HG03108 (cell line): ENCODE measurements around the gene DYNC1LI1.
"Not testable (repeated sequence)": the region's sequence is repeated elsewhere in the genome, so short reads cannot be mapped to it uniquely, and the experiment has no call there.

Experiments
- ATAC-seq: cut with Tn5 transposase; IDR thresholded peaks from one replicate; pipeline ENCODE4 v1.9.1; 2021; ENCODE audit warnings: moderate library complexity; ENCODE audit not compliant: unreplicated experiment

DYNC1LI1 gene

DNA sequence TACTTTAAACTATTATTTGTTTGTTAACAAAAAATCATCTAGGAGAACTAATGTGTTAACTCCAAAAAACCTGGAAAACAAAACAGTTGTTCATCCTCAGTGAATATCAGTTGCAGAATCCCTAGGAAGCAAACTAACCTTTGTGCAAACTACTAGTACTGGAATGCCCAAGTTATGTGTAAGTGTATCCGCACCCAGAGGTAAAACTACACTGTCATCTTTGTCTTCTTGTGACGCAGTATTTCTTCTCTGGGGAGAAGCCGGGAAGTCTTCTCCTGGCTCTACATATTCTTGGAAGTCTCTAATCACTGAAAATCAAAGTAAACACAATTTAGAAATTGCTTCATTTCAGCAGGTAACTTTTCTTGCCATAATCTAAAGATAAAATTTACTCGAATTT is 29.8 kb downstream of the DYNC1LI1 start:
- no peak for ATAC-seq

DNA sequence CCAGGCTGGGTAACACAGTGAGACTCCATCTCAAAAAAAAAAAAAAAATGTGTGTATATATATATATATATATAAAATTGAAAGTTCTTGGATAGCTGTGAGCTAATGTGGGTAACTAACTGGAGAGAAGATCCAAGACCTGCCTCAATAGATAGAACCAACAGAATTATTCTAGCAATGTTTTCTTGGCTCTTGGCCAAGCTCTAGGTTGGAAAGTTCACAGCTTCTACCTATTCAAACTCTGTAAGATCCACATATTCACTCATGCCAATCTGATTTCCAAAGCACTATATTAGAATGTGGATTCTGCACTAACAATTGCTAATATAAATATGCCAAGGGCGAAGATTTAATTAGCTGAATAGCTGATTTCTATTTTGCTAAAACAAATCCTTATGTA is 38.2 kb downstream of the DYNC1LI1 start:
- no peak for ATAC-seq

DNA sequence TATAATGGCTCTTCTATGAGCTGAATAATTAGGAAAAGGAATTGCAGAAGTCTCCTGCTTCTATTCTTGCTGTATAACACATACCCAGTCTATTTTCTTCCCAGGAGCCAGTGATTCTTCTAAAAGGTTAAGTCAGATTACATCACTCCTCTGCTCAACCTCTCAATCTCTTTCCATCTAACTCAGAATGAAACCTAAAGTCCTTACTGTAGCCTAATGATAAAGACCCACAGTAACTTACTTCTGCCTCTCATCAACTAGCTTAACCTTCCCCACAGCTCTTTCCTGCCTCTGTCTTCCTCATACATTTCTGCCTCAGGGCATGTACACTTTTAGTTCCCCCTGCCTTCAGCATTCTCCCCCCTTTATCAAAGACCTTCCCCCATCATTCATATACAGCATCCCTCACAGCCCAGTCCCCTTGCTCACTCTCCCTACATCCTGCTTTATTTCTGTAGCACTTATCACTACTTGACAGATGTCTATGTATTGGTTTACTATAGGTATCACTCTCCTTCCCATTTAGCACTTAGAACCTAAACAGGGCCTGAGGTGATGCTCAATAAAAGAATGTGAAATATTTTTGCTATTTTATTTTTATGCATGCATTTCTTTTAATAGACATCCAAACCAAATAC is 39.5 kb downstream of the DYNC1LI1 start:
- no peak for ATAC-seq

DNA sequence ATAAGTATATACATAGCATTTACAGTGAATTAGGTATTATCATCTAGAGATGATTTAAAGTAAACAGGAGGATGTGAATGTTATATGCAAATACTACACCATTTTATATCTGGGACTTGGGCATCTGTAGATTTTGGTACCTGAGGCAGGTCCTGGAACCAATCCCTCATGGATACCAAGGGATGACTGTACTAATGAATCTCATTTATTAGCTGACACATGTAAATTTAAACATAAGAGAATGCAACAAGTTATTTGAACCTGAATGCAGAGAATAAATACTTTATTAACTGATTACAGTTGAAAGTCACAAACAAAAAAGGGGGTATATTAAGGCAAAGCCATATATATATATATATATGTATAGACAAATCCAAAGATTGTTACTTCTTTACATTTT is 44.9 kb downstream of the DYNC1LI1 start:
- ATAC-seq: no peak

DNA sequence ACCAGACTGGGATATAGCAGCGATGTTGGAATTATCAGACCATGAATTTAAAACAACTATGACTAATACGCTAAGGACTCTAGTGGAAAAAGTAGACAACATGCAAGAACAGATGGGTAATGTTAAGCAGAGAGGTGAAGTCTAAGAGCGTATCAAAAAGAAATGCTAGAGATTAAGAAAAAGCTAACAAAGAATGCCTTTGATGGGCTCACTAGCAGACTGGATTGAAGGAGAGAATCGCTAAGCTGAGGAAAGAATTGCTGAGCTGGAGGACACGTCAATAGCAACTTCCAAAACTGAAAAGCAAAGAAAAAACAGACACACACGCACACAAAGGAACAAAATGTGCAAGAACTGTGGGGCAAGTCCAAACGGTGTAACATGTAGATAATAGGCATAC is 48.0 kb downstream of the DYNC1LI1 start:
- no peak for ATAC-seq

DNA sequence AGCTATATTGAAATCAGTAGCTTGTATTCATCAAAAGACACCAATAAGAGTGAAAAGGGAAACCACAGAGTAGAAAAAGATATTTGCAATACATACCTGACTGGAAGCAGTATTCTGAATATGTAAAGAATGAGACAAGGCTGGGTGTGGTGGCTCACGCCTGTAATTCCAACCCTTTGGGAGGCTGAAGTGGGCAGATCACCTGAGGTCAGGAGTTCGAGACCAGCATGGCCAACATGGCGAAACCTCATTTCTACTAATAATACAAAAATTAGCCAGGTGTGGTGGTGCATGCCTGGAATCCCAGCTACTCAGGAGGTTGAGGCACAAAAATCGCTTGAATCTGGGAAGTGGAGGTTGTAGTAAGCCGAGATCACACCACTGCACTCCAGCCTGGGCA is 51.7 kb downstream of the DYNC1LI1 start:
- ATAC-seq: not testable (repeated sequence)

DNA sequence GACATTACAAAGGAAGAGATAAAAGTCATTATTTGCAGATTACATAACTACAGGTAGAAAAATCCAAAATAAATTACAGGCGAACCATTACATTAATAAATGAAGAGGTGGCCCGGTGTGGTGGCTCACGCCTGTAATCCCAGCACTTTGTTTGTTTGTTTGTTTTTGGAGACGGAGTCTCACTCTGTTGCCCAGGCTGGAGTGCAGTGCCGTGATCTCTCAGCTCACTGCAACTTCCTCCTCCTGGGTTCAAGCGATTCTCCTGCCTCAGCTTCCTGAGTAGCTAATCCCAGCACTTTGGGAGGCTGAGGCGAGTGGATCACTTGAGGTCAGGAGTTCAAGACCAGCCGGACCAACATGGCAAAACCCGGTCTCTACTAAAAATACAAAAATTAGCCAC is 53.9 kb downstream of the DYNC1LI1 start:
- not testable (repeated sequence) for ATAC-seq

DNA sequence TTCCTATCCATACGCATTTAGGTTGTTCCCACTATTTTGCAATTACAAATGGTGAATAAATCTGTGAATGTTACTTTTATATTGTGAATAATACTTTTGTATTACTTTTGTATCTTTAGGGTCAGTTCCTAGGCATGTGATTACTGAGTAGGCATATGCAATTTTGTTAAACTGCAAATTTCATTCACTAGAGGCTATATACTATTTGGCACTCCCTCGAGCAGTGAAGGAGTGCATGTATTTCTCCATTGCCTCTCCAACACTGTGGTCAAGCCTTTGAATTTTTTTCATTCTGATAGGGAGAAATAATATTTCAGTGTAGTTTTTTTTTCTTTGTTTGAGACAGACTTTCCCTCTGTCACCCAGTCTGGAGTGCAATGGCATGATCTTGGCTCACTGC is 59.7 kb downstream of the DYNC1LI1 start:
- no peak for ATAC-seq

DNA sequence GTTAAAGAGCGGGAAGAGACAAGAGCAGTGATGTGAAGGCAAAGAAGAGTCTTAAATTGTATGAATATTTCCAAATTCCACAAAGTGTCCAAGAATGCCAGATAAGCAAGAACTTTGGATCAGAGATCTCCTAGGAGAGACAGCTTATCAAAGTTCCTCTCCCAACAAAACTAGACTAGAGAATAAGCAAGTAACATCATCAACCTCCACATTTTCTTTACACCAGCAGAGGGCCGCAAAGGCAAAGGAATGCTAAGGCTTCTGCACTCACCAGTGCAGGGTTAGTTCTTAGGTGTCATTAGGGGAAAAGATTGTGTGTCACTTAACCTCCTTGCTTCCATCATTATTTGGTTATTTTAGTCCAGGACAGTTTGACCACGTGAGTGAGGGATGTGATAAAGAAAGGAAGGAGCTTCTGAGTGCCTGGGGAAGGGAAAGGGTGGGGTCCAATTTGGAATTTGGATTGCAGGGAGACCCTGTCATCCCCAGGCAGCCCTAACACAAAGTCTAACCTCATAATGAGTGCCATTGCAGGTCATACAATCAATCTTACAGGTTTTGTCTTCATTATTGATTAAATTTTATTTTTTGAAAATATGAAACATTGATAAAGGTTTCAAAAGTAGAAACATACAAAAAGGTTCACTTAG is 60.5 kb downstream of the DYNC1LI1 start:
- ATAC-seq: peak; percentile 86

DNA sequence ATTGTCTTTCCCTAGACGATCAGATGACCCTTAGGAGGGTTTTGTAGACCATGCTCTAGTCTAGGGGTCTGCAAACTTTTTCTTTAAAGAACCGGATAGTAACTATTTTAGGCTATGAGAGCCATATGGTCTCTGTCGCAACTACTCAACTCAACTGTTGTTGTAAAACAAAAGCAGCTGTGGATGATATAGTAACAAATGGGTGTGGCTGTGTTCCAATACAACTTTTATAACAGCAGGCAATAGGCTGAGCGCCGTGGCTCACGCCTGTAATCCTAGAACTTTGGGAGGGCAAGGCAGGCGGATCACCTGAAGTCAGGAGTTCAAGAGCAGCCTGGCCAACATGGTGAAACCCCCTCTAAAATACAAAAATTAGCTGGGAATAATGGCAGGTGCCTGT is 61.9 kb downstream of the DYNC1LI1 start:
- ATAC-seq: no peak

DNA sequence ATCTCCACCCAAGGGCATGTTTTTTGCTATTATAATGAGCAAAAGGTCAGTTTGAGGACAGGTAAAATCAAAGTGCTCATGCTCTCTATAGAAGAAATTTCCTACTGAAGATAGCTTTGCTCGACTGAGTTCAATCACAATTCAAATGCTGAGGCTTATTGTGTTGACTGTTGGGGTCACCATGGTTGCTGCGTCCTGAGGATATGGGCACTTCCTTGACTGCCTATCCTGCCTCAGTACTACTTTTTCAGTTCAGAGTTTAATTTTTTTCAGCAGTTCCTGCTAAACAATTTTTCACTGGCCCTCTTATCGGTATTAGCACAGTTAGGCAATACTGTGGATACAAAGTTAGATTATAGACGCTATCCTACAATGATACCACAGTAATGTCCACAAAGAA is 64.2 kb downstream of the DYNC1LI1 start:
- no peak for ATAC-seq

DNA sequence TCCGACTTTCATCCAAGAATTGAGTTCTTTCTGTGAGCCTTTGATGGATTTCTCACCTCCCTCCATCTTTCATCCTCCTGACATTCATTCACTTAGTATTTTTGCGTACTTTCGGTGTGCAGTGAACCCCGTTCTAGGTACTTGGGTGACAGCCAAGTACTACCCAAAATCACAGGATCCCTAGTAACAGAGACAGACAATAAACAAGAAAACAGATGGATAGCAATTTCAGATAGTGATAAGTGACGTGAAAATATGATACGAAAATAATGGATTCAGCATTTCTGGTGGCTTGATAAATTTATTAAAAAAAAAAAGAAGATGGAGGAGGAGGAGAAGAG is 67.7 kb downstream of the DYNC1LI1 start:
- no peak for ATAC-seq

DNA sequence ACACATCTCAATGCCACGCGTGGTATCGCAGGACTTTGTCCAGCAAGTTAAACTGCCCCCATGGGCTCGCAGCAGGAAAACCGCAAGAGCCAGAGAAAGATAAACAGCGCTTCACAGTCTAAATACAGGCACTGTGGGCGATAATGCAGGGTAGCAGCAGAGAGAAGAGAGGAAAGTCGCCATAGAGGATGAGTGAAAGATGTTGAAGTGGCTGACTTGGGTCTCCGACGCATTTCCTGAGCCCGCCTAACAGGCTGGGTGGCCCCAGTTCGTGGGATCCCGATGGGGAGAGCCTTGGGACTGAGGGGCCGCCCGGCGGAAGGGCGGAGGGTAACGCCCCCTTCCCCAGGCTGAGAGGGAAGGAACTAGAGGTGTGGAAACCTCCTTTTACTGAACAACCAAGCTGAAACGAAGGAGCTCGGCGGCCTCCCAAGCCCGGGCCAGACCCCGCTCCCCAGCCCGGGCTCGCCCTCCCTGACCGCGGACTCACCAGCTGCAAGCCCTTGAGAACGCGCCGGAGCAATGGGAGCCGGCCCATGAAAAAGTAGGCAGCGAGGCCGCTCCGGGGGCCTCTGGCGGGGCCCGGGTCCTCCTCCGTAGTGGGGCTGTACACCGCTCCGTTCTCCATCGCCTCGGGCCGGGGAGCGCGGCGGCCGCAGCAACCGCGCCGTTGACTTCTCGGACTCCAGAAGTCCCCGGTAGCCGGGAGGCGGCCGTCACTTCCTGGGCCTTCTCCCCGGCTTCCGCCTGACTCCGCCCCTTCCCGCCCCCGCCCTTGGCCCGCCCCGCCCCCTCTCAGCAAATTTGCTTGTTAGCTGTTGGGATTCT is 68.3 kb downstream of the DYNC1LI1 start, which contains the start of gene CMTM6:
CMTM6 (minus strand) TSS at position 735 of the 828 bp plus-strand sequence; CDS start at position 628, 107 bp downstream.
- ATAC-seq: peak; percentile 69

DNA sequence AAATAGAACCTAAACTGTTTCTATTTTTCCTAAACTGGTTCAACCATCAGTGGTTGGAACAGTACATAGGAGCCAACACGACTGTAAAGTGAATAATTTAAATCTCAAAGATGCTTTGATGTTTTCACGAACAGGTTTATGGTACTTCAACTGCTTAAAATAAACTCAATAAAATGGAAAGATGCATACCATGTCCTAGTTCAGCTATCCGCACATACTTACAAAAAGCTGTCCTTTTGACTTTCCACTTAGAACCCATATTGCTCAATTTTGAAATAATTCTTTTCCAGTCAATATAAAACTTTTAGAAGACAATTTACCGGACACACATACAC is 68.9 kb downstream of the DYNC1LI1 start:
- ATAC-seq: no peak

DNA sequence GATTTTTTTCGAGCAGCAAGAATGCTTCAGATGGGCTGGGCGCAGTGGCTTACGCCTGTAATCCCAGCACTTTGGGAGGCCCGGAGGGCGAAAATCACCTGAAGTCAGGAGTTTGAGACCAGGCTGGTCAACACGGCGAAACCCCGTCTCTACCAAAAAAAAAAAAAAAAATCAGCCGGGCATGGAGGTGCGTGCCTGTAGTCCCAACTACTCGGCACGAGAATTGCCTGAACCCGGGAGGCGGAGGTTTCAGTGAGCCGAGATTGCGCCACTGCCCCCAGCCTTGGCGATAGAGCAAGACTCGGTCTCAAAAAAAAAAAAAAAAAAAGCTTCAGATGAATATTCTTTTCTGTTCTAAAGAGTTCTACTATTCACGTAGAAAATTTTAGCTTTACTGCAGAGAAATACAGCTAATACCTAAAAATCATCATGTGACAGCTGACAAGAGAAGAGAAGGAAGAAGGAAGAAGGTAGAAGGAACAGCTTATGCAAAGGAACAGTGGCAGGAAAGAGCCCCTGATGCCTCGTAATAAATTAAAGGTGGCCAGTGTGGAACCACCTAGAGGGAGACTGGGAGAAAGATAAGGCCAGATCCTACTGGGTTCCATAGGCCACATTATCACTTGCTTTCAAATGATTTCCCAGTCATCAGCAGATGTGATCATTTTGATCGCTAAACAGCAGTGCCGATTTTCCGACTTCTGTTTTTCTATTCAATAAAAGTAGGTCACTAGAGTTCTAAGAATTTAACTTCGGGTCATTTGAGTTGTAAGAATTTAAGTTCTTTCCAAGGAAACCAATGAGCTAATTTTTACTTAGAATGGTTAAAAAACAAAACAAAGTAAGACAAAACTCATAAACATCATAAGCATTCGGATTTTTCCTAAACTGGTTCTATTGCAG is 69.5 kb downstream of the DYNC1LI1 start:
- no peak for ATAC-seq

DNA sequence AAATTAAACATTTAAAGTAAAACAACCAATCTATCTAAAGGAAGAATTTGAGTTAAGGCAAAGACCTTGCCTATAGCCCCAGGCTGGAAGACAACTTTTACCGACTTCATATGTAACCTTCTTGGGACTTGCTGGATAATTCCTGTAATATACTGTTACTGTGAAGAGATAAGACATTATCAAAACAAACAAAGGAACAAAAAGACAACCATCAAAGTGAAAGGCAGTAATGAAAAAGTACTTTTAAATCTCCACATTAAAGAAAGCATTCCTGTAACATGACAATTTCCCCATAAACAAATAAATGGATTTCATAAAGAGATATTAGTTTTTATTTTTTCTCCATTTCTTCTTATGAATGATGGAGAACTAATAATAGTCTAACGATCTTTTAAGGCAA is 70.4 kb downstream of the DYNC1LI1 start:
- ATAC-seq: no peak

DNA sequence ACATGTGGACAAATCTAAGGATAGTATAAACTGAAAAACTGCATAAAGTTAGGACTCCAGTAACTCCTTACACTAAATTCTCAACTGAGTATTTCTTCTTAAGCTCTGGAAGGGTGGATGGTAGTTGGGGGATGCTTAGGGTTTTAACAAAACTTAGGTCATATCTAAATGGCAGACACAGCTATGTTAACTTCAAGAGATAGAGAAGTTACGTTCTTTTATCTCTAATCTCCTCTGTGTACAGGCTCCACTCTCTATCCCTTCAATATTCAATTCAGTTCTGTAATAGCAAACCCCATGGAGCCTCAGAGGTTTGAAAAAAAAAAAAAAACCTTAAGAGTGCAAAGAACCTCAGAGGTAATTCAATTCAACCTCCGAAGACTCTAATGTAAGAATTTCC is 71.1 kb downstream of the DYNC1LI1 start:
- no peak for ATAC-seq

DNA sequence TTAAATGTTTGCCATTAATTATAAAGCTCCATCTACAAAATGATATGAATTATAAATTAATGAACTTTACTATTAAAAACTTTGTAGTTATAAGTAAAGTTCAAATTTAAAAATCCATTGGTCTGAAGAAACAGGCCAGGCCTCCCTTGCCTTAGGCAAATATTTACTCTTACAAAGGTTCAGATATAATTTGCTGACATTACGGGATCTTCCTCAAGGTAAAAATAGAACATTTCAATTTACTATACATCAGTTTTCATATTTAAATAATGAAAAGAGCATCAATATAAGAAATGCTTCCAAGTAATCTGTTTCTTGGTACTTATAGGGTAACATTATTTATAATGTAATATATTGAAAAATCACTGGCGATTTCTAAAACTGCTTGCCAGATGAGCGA is 71.7 kb downstream of the DYNC1LI1 start:
- ATAC-seq: no peak

DNA sequence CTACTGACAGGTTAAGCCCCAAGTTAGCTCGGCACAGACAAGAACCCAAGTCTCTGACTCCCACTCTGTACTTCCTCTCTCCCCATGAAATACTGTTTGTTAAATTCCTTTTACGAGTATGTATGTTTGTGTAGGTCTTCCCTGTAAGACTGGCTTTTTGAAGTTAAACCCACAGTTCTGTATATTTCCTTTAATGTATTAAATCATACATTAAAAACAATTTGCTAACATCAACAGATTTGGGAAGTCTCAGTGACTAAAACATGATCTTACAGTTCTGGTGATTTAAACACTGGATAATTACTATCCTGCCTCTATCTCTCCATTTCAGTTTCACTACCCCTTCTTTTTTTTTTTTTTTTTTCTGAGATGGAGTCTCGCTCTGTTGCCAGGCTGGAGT is 72.4 kb downstream of the DYNC1LI1 start:
- ATAC-seq: no peak

DNA sequence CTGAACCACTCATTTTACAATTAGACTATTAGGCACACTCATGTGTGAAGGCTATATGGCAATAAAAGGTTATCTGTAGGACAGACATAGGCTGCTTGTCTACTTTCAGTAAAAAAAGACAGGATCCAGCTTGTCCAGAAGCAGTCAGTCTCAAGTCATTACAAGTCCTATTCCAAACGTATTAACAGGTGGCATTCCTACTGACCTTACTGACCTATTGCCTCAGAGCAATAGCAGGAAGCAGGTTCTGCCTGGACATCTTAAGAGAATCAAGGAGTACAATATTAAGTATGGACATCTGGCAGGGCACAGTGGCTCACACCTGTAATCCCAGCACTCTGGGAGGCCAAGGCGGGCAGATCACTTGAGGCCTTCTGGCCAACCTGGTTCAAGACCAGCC is 75.0 kb downstream of the DYNC1LI1 start:
- no peak for ATAC-seq

DNA sequence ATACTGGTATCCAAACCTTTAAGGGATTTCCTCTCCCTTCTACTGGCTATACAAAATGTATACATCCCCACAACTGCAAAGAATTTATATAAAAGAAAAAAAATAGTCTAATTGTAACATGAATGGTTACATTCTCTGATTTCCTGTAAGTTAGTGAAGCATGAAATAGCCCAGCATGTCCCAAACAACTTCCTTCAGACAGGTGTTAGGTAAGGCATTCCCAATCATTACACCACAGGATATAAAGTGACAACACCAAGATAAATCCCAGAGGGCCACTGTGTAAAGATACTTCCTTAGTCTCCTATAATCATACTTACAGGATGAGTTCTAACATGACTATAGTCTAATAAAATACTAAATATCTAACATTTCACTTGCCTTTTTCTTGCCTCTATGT is 75.6 kb downstream of the DYNC1LI1 start:
- no peak for ATAC-seq
